Measurements from ENCODE around the gene SLC22A23. TPM values are rescaled to one million over a fixed set of nuclear protein-coding genes. Genes with fewer than 3 reads are reported as not detected.
A peak's percentile ranks its signal among the peaks of the same experiment; 100 is the strongest.

The SLC22A23 gene
- total RNA-seq, 1 donor from 2014 or later: 19.4 TPM

- Mint-ChIP-seq H3K27me3 (no peaks in the 10 kb centered on the region), H3K36me3 (ENCODE audit: insufficient read depth) (no peaks in the 10 kb centered on the region)
- peak; percentile 30 for DNase-seq (ENCODE audit: low spot score, unreplicated experiment)
Observed at GRCh38 chr6:3455569-3456394, 1.1 kb downstream of the SLC22A23 start.

GRCh38 chr6:3455147-3455568, 1.7 kb downstream of the SLC22A23 start:
- Mint-ChIP-seq H3K27me3 (no peaks in the 10 kb centered on the region), H3K36me3 (ENCODE audit: insufficient read depth) (no peaks in the 10 kb centered on the region), H3K9me3 (ENCODE audit: low read depth) (no peaks in the 10 kb centered on the region), H3K4me3 (ENCODE audit: low read depth) (no peak overlapping the region), H3K27ac (no peak overlapping the region), H3K4me1 (ENCODE audit: low read depth) (peaks cover 22% of the 10 kb centered on the region)
- DNase-seq (ENCODE audit: low spot score, unreplicated experiment): no peak
- TF ChIP-seq CTCF (IDR thresholded peaks at IDR 0.05; ENCODE audit: unreplicated experiment): no peak

More at GRCh38 chr6:3455569-3456394, 1.1 kb downstream of the SLC22A23 start:
- peak; percentile 18 for TF ChIP-seq CTCF (IDR thresholded peaks at IDR 0.05; ENCODE audit: unreplicated experiment)
- H3K4me1 Mint-ChIP-seq (ENCODE audit: low read depth): peaks cover 22% of the 10 kb centered on the region
- no peak overlapping the region for H3K27ac Mint-ChIP-seq
- H3K9me3 Mint-ChIP-seq (ENCODE audit: low read depth): no peaks in the 10 kb centered on the region
- no peak overlapping the region for H3K4me3 Mint-ChIP-seq (ENCODE audit: low read depth)

GRCh38 chr6:3454273-3455010, 2.4 kb downstream of the SLC22A23 start:
- H3K9me3 Mint-ChIP-seq (ENCODE audit: low read depth): no peaks in the 10 kb centered on the region
- no peak overlapping the region for H3K4me3 Mint-ChIP-seq (ENCODE audit: low read depth)
- no peak for DNase-seq (ENCODE audit: low spot score, unreplicated experiment)
- H3K36me3 Mint-ChIP-seq (ENCODE audit: insufficient read depth): peaks cover 4% of the 10 kb centered on the region
- TF ChIP-seq CTCF (IDR thresholded peaks at IDR 0.05; ENCODE audit: unreplicated experiment): no peak
- no peaks in the 10 kb centered on the region for H3K27me3 Mint-ChIP-seq
- H3K27ac Mint-ChIP-seq: no peak overlapping the region
- H3K4me1 Mint-ChIP-seq (ENCODE audit: low read depth): peaks cover 18% of the 10 kb centered on the region

GRCh38 chr6:3453413-3454272, 3.2 kb downstream of the SLC22A23 start:
- no peaks in the 10 kb centered on the region for H3K27me3 Mint-ChIP-seq
- H3K4me1 Mint-ChIP-seq (ENCODE audit: low read depth): peaks cover 10% of the 10 kb centered on the region
- H3K4me3 Mint-ChIP-seq (ENCODE audit: low read depth): no peak overlapping the region
- peaks cover 4% of the 10 kb centered on the region for H3K36me3 Mint-ChIP-seq (ENCODE audit: insufficient read depth)
- H3K9me3 Mint-ChIP-seq (ENCODE audit: low read depth): no peaks in the 10 kb centered on the region
- TF ChIP-seq CTCF (IDR thresholded peaks at IDR 0.05; ENCODE audit: unreplicated experiment): no peak
- no peak for DNase-seq (ENCODE audit: low spot score, unreplicated experiment)
- H3K27ac Mint-ChIP-seq: no peak overlapping the region

- Mint-ChIP-seq H3K27me3 (no peaks in the 10 kb centered on the region), H3K9me3 (ENCODE audit: low read depth) (no peaks in the 10 kb centered on the region), H3K4me1 (ENCODE audit: low read depth) (no peaks in the 10 kb centered on the region), H3K27ac (no peak overlapping the region), H3K36me3 (ENCODE audit: insufficient read depth) (peaks cover 4% of the 10 kb centered on the region), H3K4me3 (ENCODE audit: low read depth) (no peak overlapping the region)
- no peak for DNase-seq (ENCODE audit: low spot score, unreplicated experiment)
- TF ChIP-seq CTCF (IDR thresholded peaks at IDR 0.05; ENCODE audit: unreplicated experiment): no peak
Observed at GRCh38 chr6:3451498-3451897, 5.4 kb downstream of the SLC22A23 start.
